ENCODE measurements around the gene SYNJ1. TPM values are rescaled to one million over a fixed set of nuclear protein-coding genes. Genes with fewer than 3 reads are reported as not detected.
"Not testable (repeated sequence)": the region's sequence is repeated elsewhere in the genome, so short reads cannot be mapped to it uniquely, and the experiment has no call there.

SYNJ1 gene
- total and polyA plus RNA-seq, 9 of the 15 experiments (the other 6 are each of a cell fraction or from before 2014, with no cell fraction given), result 2.4 to 10.6 (median 5.6) TPM

DNA sequence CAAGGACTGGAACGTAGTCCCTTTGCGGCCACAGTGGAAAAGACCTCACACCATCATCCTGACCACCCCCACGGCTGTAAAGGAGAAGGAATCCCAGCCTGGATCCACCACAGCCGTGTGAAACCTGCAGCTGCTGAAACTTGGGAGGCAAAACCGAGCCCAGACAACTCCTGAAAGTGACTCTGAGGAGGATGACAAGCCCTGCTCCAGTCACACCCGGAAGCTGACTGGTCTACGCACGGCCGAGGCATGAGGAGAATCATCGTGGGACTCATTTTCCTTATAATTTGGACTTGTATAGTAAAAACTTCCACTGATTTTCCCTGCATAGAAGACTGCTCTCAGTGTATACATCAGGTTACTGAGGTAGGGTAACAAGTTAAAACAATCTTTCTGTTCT, 65.8 kb downstream of the SYNJ1 start:
- CTCF ChIA-PET (ENCODE audit: low intra/inter-chr PET ratio); ATAC-seq; H4K20me1 ChIP-seq (replicated peaks; ENCODE audit: control insufficient read depth, insufficient read depth, low read length); H3K27ac ChIP-seq (ENCODE audit: extremely low read depth, low read depth, low read length); H3K4me2 ChIP-seq (ENCODE audit: insufficient read depth, low read length); H3K9me1 ChIP-seq (ENCODE audit: control insufficient read depth, insufficient read depth, low read length); intact Hi-C loops (cut with micrococcal nuclease); H3K9ac ChIP-seq (ENCODE audit: insufficient read depth in 1 of 2, low read depth in 2 of 2, low read length in 2 of 2); H3K4me1 ChIP-seq (replicated peaks in 1 of 2; ENCODE audit: control insufficient read depth in 2 of 2, insufficient read depth in 2 of 2, low read length in 2 of 2); FAIRE-seq; BruUV-seq (replicated peaks); H3K4me3 ChIP-seq; POLR2A ChIA-PET; DNase-seq (ENCODE audit: extremely low read depth in 1 of 4, low spot score in 3 of 4); H3K79me2 ChIP-seq (ENCODE audit: control insufficient read depth, insufficient read depth, low read length); H3K27me3 ChIP-seq (ENCODE audit: control insufficient read depth in 2 of 2, insufficient read depth in 2 of 2, low read length in 2 of 2); H2AFZ ChIP-seq (ENCODE audit: low read depth, low read length): not testable (repeated sequence)
- in situ Hi-C loops (cut with MboI), result loop anchor here (25.0 kb wide), 1 partner anchor 525 kb away; no protein-coding TSS in a partner anchor
- 88% methylated on average over 10 of the region's 10 CpGs for WGBS (ENCODE audit: insufficient coverage, low coverage, missing lambda C conversion rate)
- Histone ChIP-seq H3K36me3 (ENCODE audit: control insufficient read depth, insufficient read depth, low read length) (peaks cover 45% of the 10 kb centered on the region), H3K9me3 (replicated peaks; ENCODE audit: control insufficient read depth, insufficient read depth, low read depth, low read length) (peaks cover 12% of the 10 kb centered on the region)

DNA sequence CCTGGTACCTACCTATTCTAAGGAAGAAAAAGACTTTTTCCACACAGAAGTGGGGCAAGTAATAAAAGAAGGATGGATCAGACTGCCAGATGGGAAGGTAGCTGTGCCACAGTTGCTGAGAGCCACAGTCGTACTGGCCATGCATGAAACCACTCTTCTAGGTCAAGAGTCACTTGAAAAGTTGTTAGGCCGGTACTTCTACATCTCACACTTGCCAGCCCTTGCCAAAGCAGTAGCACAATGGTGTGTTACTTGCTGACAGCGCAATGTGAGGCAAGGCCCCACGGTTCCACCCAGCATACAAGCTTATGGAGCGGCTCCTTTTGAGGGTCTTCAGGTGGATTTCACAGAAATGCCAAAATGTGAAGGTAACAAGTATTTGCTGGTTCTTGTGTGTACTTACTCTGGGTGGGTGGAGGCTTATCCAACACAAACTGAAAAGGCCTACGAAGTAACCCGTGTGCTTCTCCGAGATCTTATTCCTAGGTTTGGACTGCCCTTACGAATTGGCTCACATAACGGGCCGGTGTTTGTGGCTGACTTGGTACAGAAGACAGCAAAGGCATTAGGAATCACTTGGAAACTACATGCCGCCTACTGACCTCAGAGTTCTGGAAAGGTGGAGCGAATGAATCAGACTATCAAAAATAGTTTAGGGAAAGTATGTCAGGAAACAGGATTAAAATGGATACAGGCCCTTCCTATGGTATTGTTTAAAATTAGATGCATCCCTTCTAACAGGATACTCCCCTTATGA, 66.6 kb downstream of the SYNJ1 start:
- WGBS (ENCODE audit: insufficient coverage, low coverage, missing lambda C conversion rate), result 94% methylated on average over 13 of the region's 13 CpGs
- H3K79me2 ChIP-seq (ENCODE audit: control insufficient read depth, insufficient read depth, low read length); H3K9ac ChIP-seq (ENCODE audit: insufficient read depth in 1 of 2, low read depth in 2 of 2, low read length in 2 of 2); CTCF ChIA-PET (ENCODE audit: low intra/inter-chr PET ratio); H4K20me1 ChIP-seq (replicated peaks; ENCODE audit: control insufficient read depth, insufficient read depth, low read length); ATAC-seq; BruUV-seq (replicated peaks); H3K4me2 ChIP-seq (ENCODE audit: insufficient read depth, low read length); H3K27ac ChIP-seq (ENCODE audit: extremely low read depth, low read depth, low read length); H3K4me3 ChIP-seq; H3K4me1 ChIP-seq (replicated peaks in 1 of 2; ENCODE audit: control insufficient read depth in 2 of 2, insufficient read depth in 2 of 2, low read length in 2 of 2); H2AFZ ChIP-seq (ENCODE audit: low read depth, low read length); H3K27me3 ChIP-seq (ENCODE audit: control insufficient read depth in 2 of 2, insufficient read depth in 2 of 2, low read length in 2 of 2); intact Hi-C loops (cut with micrococcal nuclease); H3K9me1 ChIP-seq (ENCODE audit: control insufficient read depth, insufficient read depth, low read length); FAIRE-seq; DNase-seq (ENCODE audit: extremely low read depth in 1 of 4, low spot score in 3 of 4): not testable (repeated sequence)
- peaks cover 12% of the 10 kb centered on the region for H3K9me3 ChIP-seq (replicated peaks; ENCODE audit: control insufficient read depth, insufficient read depth, low read depth, low read length)
- in situ Hi-C loops (cut with MboI), result loop anchor here (25.0 kb wide), 1 partner anchor 526 kb away; no protein-coding TSS in a partner anchor
- POLR2A ChIA-PET, result interaction anchor here (0.6 kb wide), 1 partner anchor 516 kb away, joined by 5 read pairs; no protein-coding TSS in a partner anchor
- H3K36me3 ChIP-seq (ENCODE audit: control insufficient read depth, insufficient read depth, low read length), result peaks cover 51% of the 10 kb centered on the region

Data from K562 (cell line).